ENCODE measurements around the gene APOD.
"Not testable (repeated sequence)": the region's sequence is repeated elsewhere in the genome, so short reads cannot be mapped to it uniquely, and the experiment has no call there.

Gene APOD

DNA sequence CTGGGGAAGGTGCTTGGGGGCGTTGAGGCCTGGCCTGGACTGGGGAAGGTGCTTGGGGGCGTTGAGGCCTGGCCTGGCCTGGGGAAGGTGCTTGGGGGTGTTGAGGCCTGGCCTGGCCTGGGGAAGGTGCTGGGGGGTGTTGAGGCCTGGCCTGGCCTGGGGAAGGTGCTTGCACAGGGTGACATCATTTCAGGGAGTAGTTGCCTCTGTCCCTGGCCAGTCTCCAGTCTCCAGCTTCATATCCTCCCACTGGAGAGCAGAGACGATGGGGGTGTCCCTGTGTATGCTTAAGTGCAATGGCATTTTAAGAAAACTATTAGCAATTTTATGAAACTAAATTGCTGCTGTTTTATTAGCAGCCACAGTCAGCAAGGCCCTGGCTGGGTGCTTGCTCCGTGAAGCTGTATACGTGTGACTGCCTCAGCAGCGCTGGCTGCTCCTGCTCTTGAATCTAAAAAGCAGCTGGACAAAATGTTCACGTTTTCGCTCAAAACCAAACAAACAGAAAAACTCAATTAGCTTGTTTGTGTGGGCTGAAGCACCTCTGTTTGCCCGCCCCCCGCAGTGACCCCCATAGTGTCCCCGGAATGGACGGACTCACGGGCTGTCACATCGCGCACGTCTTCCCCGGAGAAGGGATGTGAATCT lies 38.9 kb upstream of the APOD start:
- not testable (repeated sequence) for H3K4me3 Mint-ChIP-seq, H3K9me3 Mint-ChIP-seq, H3K27me3 Mint-ChIP-seq, H3K27ac Mint-ChIP-seq, DNase-seq, ATAC-seq
- peaks cover 54% of the 10 kb centered on the region for H3K4me1 Mint-ChIP-seq

DNA sequence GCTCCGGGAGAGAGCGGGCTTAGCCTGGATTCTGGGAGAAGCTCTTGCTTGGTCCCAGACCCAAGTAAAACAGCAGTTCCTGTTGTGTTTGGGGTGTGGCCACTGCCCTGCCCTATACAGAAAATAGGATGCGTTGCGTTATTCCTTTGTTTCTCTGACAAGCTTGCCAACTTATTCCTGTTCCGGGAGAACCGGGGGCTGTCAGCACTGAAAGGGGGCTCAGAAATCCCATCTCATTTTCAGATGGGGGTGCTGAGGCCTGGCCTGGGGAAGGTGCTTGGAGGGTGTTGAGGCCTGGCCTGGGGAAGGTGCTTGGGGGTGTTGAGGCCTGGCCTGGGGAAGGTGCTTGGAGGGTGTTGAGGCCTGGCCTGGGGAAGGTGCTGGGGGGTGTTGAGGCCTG lies 38.3 kb upstream of the APOD start:
- Mint-ChIP-seq H3K27ac (peak overlapping the region; percentile 88 to 92), H3K4me1 (peaks cover 48% of the 10 kb centered on the region)
- not testable (repeated sequence) for H3K9me3 Mint-ChIP-seq, DNase-seq, H3K4me3 Mint-ChIP-seq, ATAC-seq, H3K27me3 Mint-ChIP-seq

DNA sequence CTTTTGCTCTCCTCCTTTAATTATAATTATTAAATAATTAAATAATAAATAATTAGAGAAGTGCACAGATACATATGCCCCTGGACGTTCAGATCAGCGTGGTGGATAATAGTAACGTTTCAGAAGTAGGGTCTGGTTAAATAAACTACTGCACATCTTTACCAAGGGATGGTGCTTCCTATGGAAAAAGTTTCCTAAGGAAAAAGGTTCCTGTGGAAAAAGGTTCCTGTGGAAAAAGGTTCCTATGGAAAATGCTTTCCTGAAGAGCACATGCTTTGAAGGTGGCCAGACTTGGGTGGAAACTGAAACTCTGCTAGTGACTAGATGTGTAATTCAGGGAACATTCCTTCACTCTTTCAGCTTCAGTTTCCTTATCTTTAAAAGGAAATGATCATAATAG lies 37.4 kb upstream of the APOD start:
- H3K9me3 Mint-ChIP-seq, DNase-seq, ATAC-seq, H3K4me3 Mint-ChIP-seq, H3K27ac Mint-ChIP-seq, H3K27me3 Mint-ChIP-seq: not testable (repeated sequence)
- peaks cover 41% of the 10 kb centered on the region for H3K4me1 Mint-ChIP-seq

DNA sequence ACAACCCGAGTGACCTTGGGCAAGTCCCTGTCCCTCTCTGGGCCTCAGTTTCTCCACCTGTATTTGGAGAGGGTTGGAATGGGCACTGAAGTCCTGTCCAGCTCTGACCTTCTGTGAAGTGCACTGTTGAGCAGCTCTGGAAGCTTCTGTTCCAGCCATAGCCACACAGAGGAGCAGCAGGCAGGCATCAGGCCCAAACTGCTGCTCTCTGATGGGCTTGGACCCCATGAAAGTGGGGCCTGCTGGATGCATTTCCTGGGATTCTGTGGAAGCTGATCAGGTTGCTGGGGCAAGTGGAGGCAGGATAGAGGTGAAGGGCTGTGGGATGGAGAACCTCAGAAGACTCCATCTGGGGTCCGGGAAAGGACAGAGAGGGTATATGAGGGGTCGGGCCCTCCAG lies 36.7 kb upstream of the APOD start:
- not testable (repeated sequence) for DNase-seq, H3K9me3 Mint-ChIP-seq, ATAC-seq, H3K27me3 Mint-ChIP-seq, H3K4me3 Mint-ChIP-seq
- H3K4me1 Mint-ChIP-seq: peaks cover 40% of the 10 kb centered on the region
- peak overlapping the region in 1 of 2 donors; percentile 73 for H3K27ac Mint-ChIP-seq

DNA sequence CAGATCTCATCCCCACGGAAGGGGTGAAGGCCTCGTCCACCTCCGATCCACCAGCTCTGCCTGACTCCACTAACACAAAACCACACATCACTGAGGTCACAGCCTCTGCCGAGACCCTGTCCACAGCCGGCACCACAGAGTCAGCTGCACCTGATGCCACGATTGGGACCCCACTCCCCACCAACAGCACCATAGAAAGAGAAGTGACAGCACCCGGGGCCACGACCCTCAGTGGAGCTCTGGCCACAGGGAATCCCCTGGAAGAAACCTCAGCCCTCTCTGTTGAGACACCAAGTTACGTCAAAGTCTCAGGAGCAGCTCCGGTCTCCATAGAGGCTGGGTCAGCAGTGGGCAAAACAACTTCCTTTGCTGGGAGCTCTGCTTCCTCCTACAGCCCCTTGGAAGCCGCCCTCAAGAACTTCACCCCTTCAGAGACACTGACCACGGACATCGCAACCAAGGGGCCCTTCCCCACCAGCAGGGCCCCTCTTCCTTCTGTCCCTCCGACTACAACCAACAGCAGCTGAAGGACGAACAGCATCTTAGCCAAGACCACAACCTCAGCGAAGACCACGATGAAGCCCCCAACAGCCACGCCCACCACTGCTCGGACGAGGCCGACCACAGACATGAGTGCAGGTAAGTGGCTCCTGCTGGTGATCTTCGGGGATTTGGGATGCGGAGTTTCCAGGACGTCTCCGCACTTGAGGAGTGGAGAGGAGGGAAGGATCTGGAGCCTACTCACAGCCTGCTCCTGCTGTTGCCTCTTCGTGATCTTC lies 36.0 kb upstream of the APOD start:
- not testable (repeated sequence) for ATAC-seq, H3K9me3 Mint-ChIP-seq, H3K4me3 Mint-ChIP-seq, H3K27me3 Mint-ChIP-seq, DNase-seq
- peaks cover 40% of the 10 kb centered on the region for H3K4me1 Mint-ChIP-seq
- peak overlapping the region in 1 of 2 donors; percentile 28 for H3K27ac Mint-ChIP-seq

DNA sequence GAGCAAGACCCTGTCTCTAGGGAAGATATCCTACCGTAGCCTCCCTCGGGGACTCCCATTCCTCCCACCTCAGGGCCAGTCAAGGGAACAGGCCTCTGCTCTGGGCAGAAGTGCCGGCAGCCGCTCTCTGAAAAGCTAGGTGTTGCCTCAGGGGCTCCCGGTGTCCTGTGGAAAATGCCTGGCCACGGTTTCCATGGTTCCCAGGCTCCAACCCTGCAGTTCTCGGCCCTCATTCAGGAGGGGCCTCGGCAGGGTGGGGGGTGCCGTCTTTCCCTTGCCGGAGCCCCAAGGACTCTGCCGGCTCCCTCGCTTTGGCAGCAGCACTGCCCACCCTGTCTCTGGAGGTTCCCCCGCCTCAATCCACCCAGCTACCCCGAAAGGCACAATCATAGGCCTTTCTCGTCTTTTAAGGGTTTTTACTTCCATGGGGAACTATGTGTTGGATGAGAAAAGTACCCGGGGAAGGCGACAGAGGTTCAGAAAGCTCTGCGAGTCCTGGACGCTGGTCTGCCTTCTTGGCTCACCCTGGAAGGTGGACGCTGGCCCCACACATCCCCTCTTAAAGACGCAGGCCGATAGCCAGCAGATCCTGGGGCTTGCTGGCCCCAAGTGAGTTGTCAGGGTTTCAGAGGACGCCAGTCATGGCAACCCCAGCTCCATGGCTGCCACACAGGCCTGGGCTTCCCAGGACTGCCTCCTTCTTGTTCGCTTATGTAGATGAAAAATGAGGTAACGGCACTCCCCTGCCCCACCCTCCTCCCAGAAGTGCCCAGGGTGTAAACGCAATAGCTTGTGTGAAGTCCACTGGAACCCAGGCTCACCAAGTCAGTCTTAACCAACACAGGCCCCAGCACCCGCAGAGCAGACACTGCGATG lies 34.3 kb upstream of the APOD start:
- H3K4me3 Mint-ChIP-seq, H3K27me3 Mint-ChIP-seq, ATAC-seq, H3K27ac Mint-ChIP-seq, DNase-seq, H3K9me3 Mint-ChIP-seq: not testable (repeated sequence)
- peaks cover 54% of the 10 kb centered on the region for H3K4me1 Mint-ChIP-seq

DNA sequence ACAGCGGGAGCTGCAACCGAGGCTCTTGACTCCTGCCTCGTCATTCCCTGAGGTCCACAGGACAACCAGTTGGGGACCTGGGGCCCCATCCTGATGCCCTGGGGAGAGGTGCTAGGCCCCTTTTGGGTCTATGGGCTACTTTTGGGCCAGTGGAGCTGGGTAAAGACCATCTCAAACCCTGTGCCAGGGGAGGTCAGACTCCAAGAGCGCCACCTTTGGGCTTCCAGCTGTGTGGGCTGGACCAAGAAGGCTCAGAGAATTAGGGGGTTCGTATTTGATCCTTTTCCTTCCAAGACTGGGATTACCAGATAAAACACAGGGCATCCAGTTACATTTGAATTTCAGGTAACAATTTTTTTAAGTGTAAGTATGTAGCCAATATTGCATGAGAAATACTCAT lies 33.4 kb upstream of the APOD start:
- H3K4me1 Mint-ChIP-seq: peaks cover 55% of the 10 kb centered on the region
- H3K27ac Mint-ChIP-seq, ATAC-seq, H3K9me3 Mint-ChIP-seq, DNase-seq, H3K4me3 Mint-ChIP-seq, H3K27me3 Mint-ChIP-seq: not testable (repeated sequence)

DNA sequence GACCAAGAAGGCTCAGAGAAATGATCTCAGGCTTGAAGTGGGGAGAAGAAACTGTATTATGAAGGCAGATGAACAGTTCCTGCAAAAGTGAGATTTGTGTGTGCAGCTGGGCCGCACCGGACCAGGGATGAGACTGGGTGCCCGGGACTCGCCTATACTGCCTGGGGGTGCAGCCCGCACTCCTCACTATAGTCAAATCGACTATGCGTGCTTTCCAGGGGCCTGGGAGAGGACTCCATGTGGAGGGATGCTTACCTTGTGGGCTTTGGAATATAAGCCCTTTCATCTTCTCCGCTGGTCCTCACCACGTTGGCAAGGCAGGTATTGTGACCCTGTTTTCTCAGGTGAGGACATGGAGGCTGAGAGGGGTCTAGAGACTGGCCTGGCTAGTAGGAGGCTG lies 32.9 kb upstream of the APOD start:
- no peak for DNase-seq
- Mint-ChIP-seq H3K9me3 (no peaks in the 10 kb centered on the region), H3K4me3 (no peak overlapping the region), H3K27me3 (peaks cover 8% of the 10 kb centered on the region), H3K4me1 (peaks cover 50% of the 10 kb centered on the region), H3K27ac (no peak overlapping the region)
- no peak for ATAC-seq

DNA sequence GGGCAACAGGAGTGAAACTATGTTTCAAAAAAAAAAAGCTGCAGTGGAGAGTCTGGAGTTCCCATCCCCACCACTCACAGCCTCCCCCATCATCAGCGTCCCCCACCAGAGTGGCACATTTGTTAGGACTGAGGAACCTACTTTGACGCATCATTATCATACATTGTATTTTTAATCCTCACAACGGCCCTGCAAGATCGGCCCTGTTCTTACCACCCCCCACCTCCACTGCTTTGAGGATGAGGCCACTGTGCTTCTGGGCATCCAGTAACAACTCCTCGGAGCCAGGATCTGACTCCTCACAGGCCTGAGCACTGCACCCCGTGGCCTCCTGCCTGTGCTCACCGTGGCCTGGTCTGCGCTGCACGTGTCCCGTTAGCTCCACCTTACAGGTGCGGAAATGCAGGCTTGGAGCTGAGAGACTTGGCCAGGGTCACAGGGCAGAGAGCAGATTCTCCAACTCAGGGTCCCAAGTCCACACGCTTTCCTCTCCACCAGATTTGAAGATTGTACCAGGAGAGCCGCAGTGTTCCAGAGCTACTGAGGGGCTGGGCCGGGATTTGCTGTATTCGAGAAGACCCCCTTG lies 32.3 kb upstream of the APOD start:
- H3K9me3 Mint-ChIP-seq, ATAC-seq, H3K4me3 Mint-ChIP-seq, H3K27ac Mint-ChIP-seq, H3K27me3 Mint-ChIP-seq, DNase-seq: not testable (repeated sequence)
- peaks cover 44% of the 10 kb centered on the region for H3K4me1 Mint-ChIP-seq

DNA sequence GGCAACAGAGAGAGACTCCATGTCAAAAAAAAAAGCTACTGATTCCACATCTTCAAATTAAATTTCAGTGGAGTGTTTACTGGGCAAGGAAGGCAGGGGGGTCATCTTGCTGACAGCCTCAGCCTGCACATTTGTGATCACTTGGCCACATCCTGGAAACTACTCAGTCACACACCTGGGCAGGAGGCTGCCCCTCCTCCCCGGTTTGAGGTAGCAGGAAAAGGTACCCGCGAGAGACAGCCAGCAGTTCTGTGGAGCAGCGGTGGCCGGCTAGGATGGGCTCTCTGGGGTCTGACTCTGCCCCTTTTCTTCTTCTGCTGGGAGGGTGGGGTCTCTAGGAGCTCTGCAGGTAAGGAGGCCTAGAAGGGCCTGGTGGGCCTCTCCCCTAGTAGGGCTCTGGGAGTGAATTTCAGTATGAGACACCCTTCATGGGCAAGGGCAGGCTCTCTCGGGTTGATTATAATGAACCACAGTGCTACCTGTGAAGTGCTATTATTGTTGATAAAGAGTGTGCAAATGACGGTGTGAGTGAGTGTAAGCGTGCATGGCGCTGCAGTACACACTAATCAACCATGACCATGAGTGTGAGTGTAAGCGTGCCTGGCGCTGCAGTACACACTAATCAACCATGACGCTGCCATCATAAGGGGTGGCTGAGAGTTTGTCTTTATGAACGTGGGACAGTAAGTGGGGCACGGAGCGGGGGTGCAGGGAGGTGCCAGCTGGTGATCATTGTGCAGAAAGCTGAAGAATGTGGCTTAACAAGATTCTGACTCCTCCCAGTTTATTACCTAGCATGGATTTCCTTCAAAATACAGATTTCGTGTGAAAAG lies 31.1 kb upstream of the APOD start:
- not testable (repeated sequence) for H3K27me3 Mint-ChIP-seq, H3K9me3 Mint-ChIP-seq, DNase-seq
- peak overlapping the region; percentile 53 to 79 for H3K4me3 Mint-ChIP-seq
- peaks cover 37% of the 10 kb centered on the region for H3K4me1 Mint-ChIP-seq
- H3K27ac Mint-ChIP-seq: peak overlapping the region; percentile 60 to 96
- ATAC-seq: peak; percentile 77

DNA sequence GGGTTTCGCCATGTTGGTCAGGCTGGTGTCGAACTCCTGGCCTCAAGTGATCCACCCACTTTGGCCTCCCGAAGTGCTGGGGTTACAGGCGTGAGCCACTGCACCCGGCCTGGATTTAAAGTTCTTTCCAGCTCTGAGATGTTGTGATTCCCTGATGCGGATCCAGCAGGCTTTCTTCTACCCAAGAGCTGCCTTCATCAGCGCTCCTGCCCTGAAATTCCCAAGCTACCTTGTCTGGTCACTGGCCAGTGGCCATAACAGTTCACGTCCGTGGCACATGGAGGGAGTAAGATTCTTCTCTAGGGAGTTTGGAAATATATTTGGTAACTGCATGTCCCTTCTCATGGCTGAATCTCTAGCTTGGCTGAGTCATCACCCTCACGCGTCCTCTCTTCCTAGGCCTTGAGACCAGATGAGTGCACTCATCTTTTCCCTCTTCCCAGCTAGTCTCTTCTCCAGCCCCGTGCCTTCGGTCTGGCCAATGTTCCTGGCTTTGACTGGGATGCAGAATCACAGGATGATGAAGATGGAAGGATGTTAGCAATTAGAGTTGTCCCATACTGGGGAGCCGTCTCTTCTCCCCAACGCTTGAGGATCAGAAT lies 29.8 kb upstream of the APOD start:
- no peak for ATAC-seq
- DNase-seq: no peak
- H3K27me3 Mint-ChIP-seq: no peaks in the 10 kb centered on the region
- peak overlapping the region in 1 of 2 donors; percentile 96 for H3K27ac Mint-ChIP-seq
- peaks cover 44% of the 10 kb centered on the region for H3K4me1 Mint-ChIP-seq
- H3K9me3 Mint-ChIP-seq: peaks cover 4 to 10% of the 10 kb centered on the region in 2 donors
- peak overlapping the region; percentile 53 to 79 for H3K4me3 Mint-ChIP-seq

DNA sequence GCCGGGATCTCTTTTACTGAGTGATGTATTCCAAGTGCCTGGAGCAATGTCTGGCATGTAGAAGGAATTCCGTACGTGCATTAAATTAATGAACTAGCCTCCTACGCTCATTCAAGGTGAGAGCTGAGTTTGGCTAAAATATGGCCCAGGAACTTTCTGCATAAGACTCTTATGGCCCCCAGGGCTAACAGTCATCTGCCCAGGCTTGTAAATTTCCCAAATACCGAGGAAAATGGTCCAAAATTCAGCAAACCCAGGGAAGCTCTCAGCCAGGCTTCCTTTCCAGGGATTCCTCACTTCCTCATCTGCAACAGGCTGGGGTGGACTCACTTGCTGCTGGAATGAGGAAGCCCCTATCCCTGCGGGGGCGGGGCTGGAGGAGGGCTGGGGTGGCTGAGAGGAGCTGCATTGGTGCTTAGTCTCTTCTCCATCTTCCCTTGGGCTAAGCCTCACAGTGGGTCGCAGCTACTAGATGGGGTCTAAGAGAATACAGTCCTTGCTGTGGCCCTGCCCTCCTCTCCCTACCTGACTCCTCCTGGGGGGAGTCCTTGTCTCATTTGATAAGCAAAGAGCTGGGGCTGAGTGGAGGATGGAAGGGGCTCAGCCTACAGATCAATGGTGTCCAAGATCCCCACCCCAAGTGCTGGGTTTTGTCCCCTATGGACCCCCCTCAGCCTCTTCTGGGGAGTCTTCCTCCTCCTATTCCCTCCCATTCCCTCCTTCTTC lies 28.5 kb upstream of the APOD start:
- H3K4me3 Mint-ChIP-seq: no peak overlapping the region
- no peak for ATAC-seq
- no peaks in the 10 kb centered on the region for H3K27me3 Mint-ChIP-seq
- peaks cover 11 to 20% of the 10 kb centered on the region in 2 donors for H3K9me3 Mint-ChIP-seq
- no peak for DNase-seq
- peak overlapping the region in 1 of 2 donors; percentile 13 for H3K27ac Mint-ChIP-seq
- peaks cover 47% of the 10 kb centered on the region for H3K4me1 Mint-ChIP-seq

DNA sequence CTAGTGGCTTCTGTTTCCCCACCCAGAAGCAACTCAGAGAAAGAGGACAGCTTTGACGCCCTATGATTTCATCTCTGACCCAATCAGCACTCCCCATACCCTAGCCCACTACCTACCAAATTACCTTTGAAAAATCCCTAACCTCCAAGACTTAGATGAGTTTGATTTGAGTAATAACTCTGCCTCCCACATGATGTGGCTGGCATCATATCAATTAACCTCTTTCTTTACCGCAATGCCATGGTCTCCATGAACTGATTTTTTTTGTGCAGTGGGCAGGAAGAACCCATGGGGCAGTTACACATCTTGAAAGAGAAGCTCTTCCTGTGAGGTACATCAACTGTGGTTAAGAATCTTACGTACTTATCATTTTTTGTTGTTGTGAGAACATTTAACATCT lies 25.5 kb upstream of the APOD start:
- Mint-ChIP-seq H3K9me3 (peaks cover 23 to 35% of the 10 kb centered on the region in 2 donors), H3K4me1 (peaks cover 36% of the 10 kb centered on the region), H3K27me3 (no peaks in the 10 kb centered on the region), H3K4me3 (peak overlapping the region; percentile 21 to 50), H3K27ac (peak overlapping the region; percentile 67 to 68)
- ATAC-seq: peak; percentile 97
- DNase-seq: peak; percentile 33 to 82

DNA sequence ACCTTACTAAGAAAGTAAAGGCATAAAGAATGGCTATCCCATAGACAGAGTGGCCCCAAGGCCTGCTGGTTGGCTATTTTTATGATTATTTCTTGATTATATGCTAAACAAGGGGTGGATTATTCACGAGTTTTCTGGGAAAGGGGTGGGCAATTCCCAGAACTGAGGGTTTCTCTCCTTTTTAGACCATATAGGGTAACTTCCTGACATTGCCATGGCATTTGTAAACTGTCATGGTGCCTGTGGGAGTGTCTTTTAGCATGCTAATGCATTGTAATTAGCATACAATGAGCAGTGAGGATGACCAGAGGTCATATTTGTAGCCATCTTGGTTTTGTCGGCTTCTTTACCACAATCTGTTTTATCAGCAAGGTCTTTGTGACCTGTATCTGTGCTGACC lies 18.0 kb upstream of the APOD start:
- not testable (repeated sequence) for H3K4me3 Mint-ChIP-seq, ATAC-seq, H3K27ac Mint-ChIP-seq, H3K4me1 Mint-ChIP-seq, H3K27me3 Mint-ChIP-seq
- peaks cover 10 to 14% of the 10 kb centered on the region in 2 donors for H3K9me3 Mint-ChIP-seq
- DNase-seq: peak in 1 of 2 donors; percentile 4

Data from stimulated activated naive CD8-positive, alpha-beta T cell treated with anti-CD3 and anti-CD28 coated beads, Interleukin-15, amount 100 ng/mL, for 72 hours (primary cell).